AG09319 (cell line): ENCODE data around the gene MTA2.

Source experiments
- DNase-seq: peaks from one replicate; pipeline ENCODE4 v3.0.0-alpha.2; 2010; ENCODE audit warnings: low read depth; ENCODE audit errors: extremely low read depth
- CTCF ChIP-seq: IDR thresholded peaks from 2 replicates; pipeline ENCODE4 v1.5.1; 2011; ENCODE audit warnings: low read depth, mild to moderate bottlenecking, inconsistent platforms, low read length, moderate library complexity

MTA2 gene

GRCh38 chr11:62556875-62557631 is 44.6 kb downstream of the MTA2 start:
- DNase-seq, result no peak

GRCh38 chr11:62556108-62556874 is 45.4 kb downstream of the MTA2 start:
- peak; percentile 91 for DNase-seq
- TF ChIP-seq CTCF, result no peak

More at GRCh38 chr11:62556875-62557631, 44.6 kb downstream of the MTA2 start:
- no peak for TF ChIP-seq CTCF

GRCh38 chr11:62555464-62556107 is 46.1 kb downstream of the MTA2 start:
- DNase-seq, result no peak
- no peak for TF ChIP-seq CTCF

GRCh38 chr11:62554387-62555167 is 47.1 kb downstream of the MTA2 start:
- DNase-seq, result no peak
- TF ChIP-seq CTCF, result no peak

GRCh38 chr11:62553839-62554361 is 47.8 kb downstream of the MTA2 start:
- TF ChIP-seq CTCF, result no peak
- DNase-seq, result no peak

- TF ChIP-seq CTCF, result no peak
- DNase-seq, result peak; percentile 84
These were observed 48.4 kb downstream of the MTA2 start for GRCh38 chr11:62553080-62553838.
